PC-3 (cell line): ENCODE measurements around the gene MRPL24. TPM values are rescaled to one million over a fixed set of nuclear protein-coding genes. Genes with fewer than 3 reads are reported as not detected.
A peak's percentile ranks its signal among the peaks of the same experiment; 100 is the strongest.

Source experiments
- ATAC-seq: fragments of 200-7000 bp; cut with Tn5 transposase; 2 replicates; pipeline ENCODE4 v1.9.1; 2020; ENCODE audit warnings: mild to moderate bottlenecking, moderate library complexity
- BruUV-seq: library from RNA; stranded (reverse); fragments of 400-500 nt; replicated peaks from 2 replicates; lab custom pipeline; 2021; lab: Mats Ljungman, UMichigan
- CTCF ChIA-PET: fragments of 300-600 bp; sonication (Branson Sonifier 250); formaldehyde crosslinking; loops from one replicate; lab custom pipeline; 2022; ENCODE audit warnings: antibody characterized with exemption; lab: Charles Lee
- POLR2A ChIA-PET: fragments of 300-600 bp; sonication (Branson Sonifier 250); formaldehyde crosslinking; loops from one replicate; lab custom pipeline; 2022; ENCODE audit warnings: antibody characterized with exemption; ENCODE audit not compliant: unreplicated experiment; lab: Charles Lee
- DNase-seq: peaks from one replicate; pipeline ENCODE4 v3.0.0-alpha.2; 2015
- H2AFZ ChIP-seq: fragments of 300-600 bp; sonication (generic); 2 replicates; pipeline ENCODE4 v1.6.0; 2016; ENCODE audit warnings: antibody characterized with exemption, low read length
- H3F3A ChIP-seq: fragments of 300-600 bp; sonication (generic); one replicate; pipeline ENCODE4 v1.6.0; 2017; ENCODE audit warnings: antibody characterized with exemption, low read length, control low read depth, mild to moderate bottlenecking; ENCODE audit not compliant: unreplicated experiment
- H3K27ac ChIP-seq: fragments of 300-600 bp; sonication (generic); 2 replicates; pipeline ENCODE4 v1.5.1; 2016; ENCODE audit warnings: mild to moderate bottlenecking, low read length
- H3K27me3 ChIP-seq: fragments of 300-600 bp; sonication (generic); 2 replicates; pipeline ENCODE4 v1.6.1; 2016; ENCODE audit warnings: low read length, mixed read lengths
- H3K36me3 ChIP-seq: fragments of 300-600 bp; sonication (generic); 2 replicates; pipeline ENCODE4 v1.6.1; 2016; ENCODE audit warnings: low read depth, mixed run types, low read length, mixed read lengths
- H3K4me1 ChIP-seq: fragments of 300-600 bp; sonication (generic); 2 replicates; pipeline ENCODE4 v1.5.1; 2016; ENCODE audit warnings: low read length; ENCODE audit not compliant: insufficient read depth
- H3K4me2 ChIP-seq: fragments of 300-600 bp; sonication (generic); 2 replicates; pipeline ENCODE4 v1.6.0; 2016; ENCODE audit warnings: low read length
- H3K4me3 ChIP-seq: fragments of 300-600 bp; sonication (generic); 2 replicates; pipeline ENCODE4 v1.5.1; 2016; ENCODE audit warnings: mild to moderate bottlenecking, low read length, mixed read lengths
- H3K79me2 ChIP-seq: fragments of 300-600 bp; sonication (generic); 2 replicates; pipeline ENCODE4 v1.6.1; 2017; ENCODE audit warnings: low read length, mixed read lengths
- H3K9ac ChIP-seq: fragments of 300-600 bp; sonication (generic); 2 replicates; pipeline ENCODE4 v1.6.0; 2016; ENCODE audit warnings: mild to moderate bottlenecking, low read length
- H3K9me2 ChIP-seq: fragments of 300-600 bp; sonication (generic); replicated peaks from 2 replicates; pipeline ENCODE4 v1.6.1; 2016; ENCODE audit warnings: mixed run types, low read length, mixed read lengths
- H3K9me3 ChIP-seq: fragments of 300-600 bp; sonication (generic); 2 replicates; pipeline ENCODE4 v1.6.1; 2016; ENCODE audit warnings: low read length, mixed read lengths
- H4K20me1 ChIP-seq: fragments of 300-600 bp; sonication (generic); 2 replicates; pipeline ENCODE4 v1.6.1; 2016; ENCODE audit warnings: low read length, mixed read lengths
- CTCF ChIP-seq: fragments of 300-600 bp; sonication (generic); conservative IDR thresholded peaks from 2 replicates; pipeline ENCODE4 v1.5.1; 2017; ENCODE audit warnings: antibody characterized with exemption, low read depth, mild to moderate bottlenecking, low read length
- EZH2 ChIP-seq: fragments of 300-600 bp; sonication (generic); IDR thresholded peaks from one replicate; pipeline ENCODE4 v1.6.1; 2017; ENCODE audit warnings: antibody characterized with exemption, mild to moderate bottlenecking, low read length; ENCODE audit not compliant: unreplicated experiment
- EZH2phosphoT487 ChIP-seq: fragments of 300-600 bp; sonication (generic); IDR thresholded peaks from 2 replicates; pipeline ENCODE4 v1.6.1; 2018; ENCODE audit warnings: mild to moderate bottlenecking, antibody characterized with exemption, low read length, borderline replicate concordance
- intact Hi-C: fragments of 100-400 bp; cut with micrococcal nuclease; formaldehyde crosslinking; loops from 2 replicates; pipeline ENCODE4 v1.9.0; 2023
- total RNA-seq: library from RNA; depleted of rRNA; stranded (reverse); fragments of >200 nt; gene quantifications from 2 replicates; pipeline ENCODE4 v1.2.3, GENCODE V29; 2014

MRPL24 gene
- total RNA-seq, 1 experiment from 2014 or later = 275 TPM

- Histone ChIP-seq H3K27ac (peak overlapping the region; percentile 75), H3K9me2 (no peaks in the 10 kb centered on the region), H3F3A (peaks cover 8% of the 10 kb centered on the region), H3K27me3 (no peaks in the 10 kb centered on the region), H3K36me3 (no peaks in the 10 kb centered on the region), H4K20me1 (no peaks in the 10 kb centered on the region), H3K9ac (peak overlapping the region; percentile 35), H3K9me3 (no peaks in the 10 kb centered on the region), H2AFZ (peak overlapping the region; percentile 51), H3K4me1 (peaks cover 55% of the 10 kb centered on the region), H3K4me2 (peak overlapping the region; percentile 67), H3K79me2 (no peaks in the 10 kb centered on the region), H3K4me3 (peak overlapping the region; percentile 11; the same call in 1 of the 2 replicates)
- no peak for TF ChIP-seq EZH2
- no peak for TF ChIP-seq CTCF
- no peak for TF ChIP-seq EZH2phosphoT487
- POLR2A ChIA-PET = interaction anchor here (1.6 kb wide), 1 partner anchor 14 kb away, joined by 4 read pairs; the partner anchor contains the start of gene CRABP2
- ATAC-seq = peak; percentile 14
- intact Hi-C loops = no loop called here
- CTCF ChIA-PET = interaction anchor here (1.0 to 3.8 kb wide), 4 partner anchors 9 to 169 kb away, joined by 3 to 106 read pairs (median 44); partner anchors contain the start of gene CRABP2
- no TSS peak for BruUV-seq
- peak; percentile 71 for DNase-seq
These were observed 49.0 kb downstream of the MRPL24 start for GRCh38 chr1:156691665-156692440.

DNA sequence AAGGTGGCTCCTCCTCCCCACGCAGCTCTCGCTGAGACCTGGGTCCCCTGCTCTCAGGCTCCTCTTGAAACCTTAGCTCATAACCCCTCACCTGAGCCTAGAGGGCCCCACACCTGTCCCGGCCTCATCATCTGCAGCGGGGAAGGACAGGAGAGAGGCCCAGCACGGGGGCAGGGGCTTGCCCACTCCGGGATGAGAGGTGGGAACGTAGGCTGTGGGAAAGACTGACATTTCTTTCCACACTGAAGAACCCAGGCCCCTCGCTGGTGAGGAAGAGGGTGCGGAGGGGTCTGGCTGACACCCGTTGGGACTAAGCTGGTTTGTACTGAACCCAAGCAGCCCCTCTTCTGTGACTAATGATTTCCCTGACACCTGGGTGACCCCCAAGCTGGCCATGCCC lies 49.7 kb downstream of the MRPL24 start:
- intact Hi-C loops = no loop called here
- H3K4me2 ChIP-seq = peak overlapping the region; percentile 67
- H3K27me3 ChIP-seq = no peaks in the 10 kb centered on the region
- ATAC-seq (no peak), DNase-seq (no peak)
- no peaks in the 10 kb centered on the region for H3K36me3 ChIP-seq
- CTCF ChIA-PET = interaction anchor here (1.0 to 3.8 kb wide), 4 partner anchors 15 to 170 kb away, joined by 3 to 106 read pairs (median 48); partner anchors contain the start of gene CRABP2
- peaks cover 58% of the 10 kb centered on the region for H3K4me1 ChIP-seq
- H4K20me1 ChIP-seq = no peaks in the 10 kb centered on the region
- BruUV-seq = no TSS peak
- H3K27ac ChIP-seq = peak overlapping the region; percentile 75
- TF ChIP-seq CTCF (no peak), EZH2 (no peak)
- POLR2A ChIA-PET = interaction anchor here (0.5 to 1.6 kb wide), 3 partner anchors 14 to 66 kb away, joined by 4 to 18 read pairs (median 4); partner anchors contain the start of gene CRABP2
- H3K79me2 ChIP-seq = no peaks in the 10 kb centered on the region
- no peaks in the 10 kb centered on the region for H3K9me2 ChIP-seq
- no peak overlapping the region for H3K9ac ChIP-seq
- H3K4me3 ChIP-seq = no peak overlapping the region
- no peaks in the 10 kb centered on the region for H3K9me3 ChIP-seq
- H3F3A ChIP-seq = peaks cover 8% of the 10 kb centered on the region
- H2AFZ ChIP-seq = peak overlapping the region; percentile 51
